ENCODE data around the gene MCEMP1. TPM values are rescaled to one million over a fixed set of nuclear protein-coding genes. Genes with fewer than 3 reads are reported as not detected.
A peak's percentile ranks its signal among the peaks of the same experiment; 100 is the strongest.

MCEMP1 gene
- total RNA-seq, 2 experiments from 2014 or later = 0.22 TPM; not detected in 1

GRCh38 chr19:7676376-7676775 is 514 bp upstream of the MCEMP1 start:
- H3K36me3 ChIP-seq (ENCODE audit: insufficient read depth, low read length) = no peaks in the 10 kb centered on the region
- peaks cover 7% of the 10 kb centered on the region; the same call in 1 of the 2 replicates for H3K79me2 ChIP-seq (ENCODE audit: insufficient read depth, low read depth, low read length)
- H3K9me3 ChIP-seq (ENCODE audit: low read length) = no peaks in the 10 kb centered on the region
- no peaks in the 10 kb centered on the region for H4K20me1 ChIP-seq (ENCODE audit: insufficient read depth, low read length)
- TF ChIP-seq EZH2phosphoT487 (IDR thresholded peaks at IDR 0.05; ENCODE audit: borderline replicate concordance, low read depth, low read length) = no peak
- TF ChIP-seq CTCF (conservative IDR thresholded peaks at IDR 0.05; ENCODE audit: low read length) = no peak
- H3K4me3 ChIP-seq (ENCODE audit: low read depth, low read length, poor library complexity, severe bottlenecking) = peak overlapping the region; percentile 52
- no TSS peak for BruUV-seq (replicated peaks)
- H3K4me2 ChIP-seq (ENCODE audit: low read length) = peak overlapping the region; percentile 77
- peak; percentile 53 for DNase-seq (ENCODE audit: low spot score)
- H2AFZ ChIP-seq (ENCODE audit: low read length) = peak overlapping the region; percentile 77
- ChIA-PET POLR2A (no interaction called here), CTCF (ENCODE audit: unreplicated experiment) (no interaction called here)
- no peaks in the 10 kb centered on the region for H3K9me2 ChIP-seq (ENCODE audit: insufficient read depth, low read length)
- H3K27ac ChIP-seq (ENCODE audit: low read depth, low read length, poor library complexity, severe bottlenecking) = no peak overlapping the region
- intact Hi-C loops (cut with micrococcal nuclease; ENCODE audit: unreplicated experiment) = no loop called here
- peaks cover 41% of the 10 kb centered on the region for H3K4me1 ChIP-seq (ENCODE audit: insufficient read depth, low read length, poor library complexity, severe bottlenecking)

- POLR2A ChIA-PET = no interaction called here
- no peak overlapping the region; the same call in 1 of the 2 replicates for H2AFZ ChIP-seq (ENCODE audit: low read length)
- no TSS peak for BruUV-seq (replicated peaks)
- peaks cover 47% of the 10 kb centered on the region for H3K4me1 ChIP-seq (ENCODE audit: insufficient read depth, low read length, poor library complexity, severe bottlenecking)
- H3K9me3 ChIP-seq (ENCODE audit: low read length) = no peaks in the 10 kb centered on the region
- no peak for TF ChIP-seq EZH2phosphoT487 (IDR thresholded peaks at IDR 0.05; ENCODE audit: borderline replicate concordance, low read depth, low read length)
- no peak for TF ChIP-seq CTCF (conservative IDR thresholded peaks at IDR 0.05; ENCODE audit: low read length)
- peaks cover 14% of the 10 kb centered on the region; the same call in 1 of the 2 replicates for H3K79me2 ChIP-seq (ENCODE audit: insufficient read depth, low read depth, low read length)
- H4K20me1 ChIP-seq (ENCODE audit: insufficient read depth, low read length) = no peaks in the 10 kb centered on the region
- H3K27ac ChIP-seq (ENCODE audit: low read depth, low read length, poor library complexity, severe bottlenecking) = no peak overlapping the region
- CTCF ChIA-PET (ENCODE audit: unreplicated experiment) = no interaction called here
- intact Hi-C loops (cut with micrococcal nuclease; ENCODE audit: unreplicated experiment) = no loop called here
- no peaks in the 10 kb centered on the region for H3K9me2 ChIP-seq (ENCODE audit: insufficient read depth, low read length)
- no peak overlapping the region for H3K4me3 ChIP-seq (ENCODE audit: low read depth, low read length, poor library complexity, severe bottlenecking)
- H3K4me2 ChIP-seq (ENCODE audit: low read length) = peak overlapping the region; percentile 77; the same call in 1 of the 2 replicates
- peaks cover 10% of the 10 kb centered on the region for H3K36me3 ChIP-seq (ENCODE audit: insufficient read depth, low read length)
- no peak for DNase-seq (ENCODE audit: low spot score)
Measured at GRCh38 chr19:7677669-7678311, 900 bp downstream of the MCEMP1 start.
